GM19043 (cell line): Measurements from ENCODE around the gene SNRPD3.
"Not testable (repeated sequence)": the region's sequence is repeated elsewhere in the genome, so short reads cannot be mapped to it uniquely, and the experiment has no call there.

Experiments used
- ATAC-seq: cut with Tn5 transposase; IDR thresholded peaks from one replicate; pipeline ENCODE4 v1.9.1; 2021; ENCODE audit warnings: low read depth; ENCODE audit not compliant: unreplicated experiment

SNRPD3 gene

GRCh38 chr22:24589518-24590030 lies 33.8 kb downstream of the SNRPD3 start:
- no peak for ATAC-seq

GRCh38 chr22:24590596-24591173 lies 34.9 kb downstream of the SNRPD3 start:
- ATAC-seq, result no peak

DNA sequence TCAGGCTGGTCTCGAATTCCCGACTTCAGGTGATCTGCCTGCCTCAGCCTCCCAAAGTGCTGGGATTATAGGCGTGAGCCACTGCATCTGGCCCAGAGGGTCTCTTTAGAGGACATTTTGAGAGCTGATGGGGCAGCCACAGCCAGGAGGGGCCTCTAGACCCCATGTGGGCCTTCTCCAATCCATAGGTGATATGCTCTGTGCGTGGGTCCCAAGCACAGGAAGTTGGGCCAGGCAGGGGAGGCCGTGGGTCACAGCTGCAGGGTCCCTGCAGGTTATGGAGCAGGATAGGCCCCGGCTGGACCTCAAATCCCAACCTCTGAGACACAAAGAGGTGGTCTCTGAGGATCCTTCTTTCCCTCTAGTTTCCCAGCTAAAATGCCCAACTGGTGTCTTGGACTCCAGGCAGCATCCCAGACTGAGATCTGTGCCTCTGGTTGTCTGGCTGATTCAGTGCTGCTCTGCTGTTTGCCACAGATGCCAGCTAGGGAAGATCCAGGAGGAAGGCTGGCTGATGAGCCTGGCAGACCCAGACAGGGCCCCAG lies 35.6 kb downstream of the SNRPD3 start:
- ATAC-seq, result no peak

DNA sequence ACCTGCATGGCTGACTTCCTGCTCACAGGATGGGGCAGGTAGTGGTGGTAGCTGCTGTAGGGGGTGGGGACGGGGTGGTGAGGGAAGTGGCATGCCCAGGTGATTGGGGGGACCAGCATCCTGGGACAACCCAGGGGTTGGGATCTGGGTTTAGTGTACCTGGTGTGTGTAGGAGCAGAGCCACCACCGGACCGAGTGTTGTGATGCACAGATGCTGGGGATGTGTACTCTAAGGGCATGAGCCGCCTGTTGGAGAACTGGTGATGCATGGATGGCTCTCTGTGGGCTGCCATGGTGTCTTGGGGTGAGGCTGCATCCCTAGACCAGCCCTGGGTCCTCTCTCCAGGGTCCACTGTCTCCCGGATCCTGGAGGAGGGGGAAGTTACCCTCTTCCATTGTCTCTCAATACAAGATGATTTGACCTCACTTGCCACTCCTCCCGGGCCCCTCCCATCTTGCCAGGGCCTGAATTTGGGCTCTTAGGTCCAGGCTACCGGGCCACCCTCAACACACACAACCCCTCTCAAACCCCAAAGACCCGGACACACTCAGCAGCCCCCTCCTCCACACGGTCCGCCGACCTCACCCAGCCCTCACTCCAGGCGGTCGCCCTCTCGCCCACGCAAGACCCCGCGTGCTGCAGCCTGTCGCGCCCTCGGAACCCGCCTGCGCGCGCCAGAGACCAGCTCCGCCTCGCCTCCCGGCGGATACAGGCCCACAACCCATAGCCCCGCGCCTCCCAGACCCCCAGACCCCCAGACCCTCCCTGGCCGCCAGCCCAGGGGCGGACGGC lies 36.5 kb downstream of the SNRPD3 start:
- ATAC-seq, result no peak

- no peak for ATAC-seq
These were observed 37.2 kb downstream of the SNRPD3 start, which contains the start of gene LRRC75B for GRCh38 chr22:24592851-24593558. Gene LRRC75B, minus strand, starts transcription at chr22:24593073. Its CDS starts 34 bp downstream, at chr22:24593039.

- ATAC-seq, result not testable (repeated sequence)
These were observed 37.7 kb downstream of the SNRPD3 start for GRCh38 chr22:24593559-24593835.

DNA sequence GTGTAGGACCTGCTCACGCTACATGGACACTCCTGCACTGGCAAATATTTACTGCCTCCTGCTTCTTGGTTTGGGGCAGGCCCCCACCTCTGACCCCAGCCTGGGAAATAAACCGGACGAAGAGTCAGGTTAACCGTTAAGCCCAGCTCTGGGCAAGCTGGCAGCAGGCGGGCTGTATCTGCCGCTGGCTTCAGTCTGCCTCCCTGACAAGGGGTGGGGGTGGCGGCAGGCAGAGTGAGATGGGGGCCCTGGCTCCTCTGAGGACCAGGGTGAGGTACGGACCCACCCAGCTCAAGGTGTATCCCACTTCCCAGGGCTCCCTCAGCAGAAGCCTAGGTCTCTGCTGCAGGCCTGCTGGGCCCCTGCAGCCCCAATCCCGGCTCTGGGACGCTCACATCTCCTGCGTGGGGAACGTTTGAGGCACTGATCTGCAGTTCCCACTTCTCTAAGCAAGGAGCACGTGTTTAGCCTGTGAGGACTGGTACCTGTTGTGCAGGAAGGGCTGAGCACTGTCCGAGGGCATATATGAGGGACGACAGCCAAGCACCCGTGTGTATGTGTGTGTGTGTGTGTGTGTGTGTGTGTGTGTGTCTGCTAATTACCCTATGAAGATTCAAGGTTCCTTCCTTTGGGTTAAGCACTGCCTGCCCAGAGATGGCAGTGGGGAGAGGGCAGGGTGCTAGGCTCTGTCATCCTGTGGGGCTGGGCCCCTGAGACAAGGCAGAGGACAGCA lies 38.2 kb downstream of the SNRPD3 start:
- no peak for ATAC-seq

DNA sequence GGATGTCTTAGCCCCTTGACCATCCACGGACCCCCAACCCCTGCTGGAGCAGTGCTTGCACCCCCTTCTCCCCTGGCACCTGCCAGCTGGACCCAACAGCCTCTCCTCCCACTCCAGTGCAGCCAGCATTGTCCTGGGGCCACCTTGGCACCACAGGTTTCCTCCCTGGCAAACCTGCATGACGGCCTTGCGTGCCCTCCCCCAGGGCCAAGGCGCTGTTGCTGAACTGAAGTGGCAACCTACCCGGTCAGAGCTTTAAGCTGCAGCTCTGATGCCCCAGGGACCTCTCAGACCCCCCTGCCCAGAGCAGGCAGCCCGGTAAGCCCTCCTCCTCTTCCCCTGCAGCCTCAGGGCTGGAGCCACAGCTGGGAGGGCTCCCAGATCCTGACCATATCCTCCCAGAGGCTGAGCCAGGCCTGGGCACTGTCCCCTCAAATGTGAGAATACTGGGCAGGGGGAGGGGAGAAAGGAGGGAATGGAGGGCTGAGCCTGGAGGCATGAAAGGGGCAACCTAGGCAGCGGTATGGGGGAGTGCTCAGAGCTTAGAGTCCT lies 38.8 kb downstream of the SNRPD3 start:
- ATAC-seq, result no peak

GRCh38 chr22:24595228-24595627 lies 39.4 kb downstream of the SNRPD3 start:
- ATAC-seq, result no peak

- no peak for ATAC-seq
These were observed 40.1 kb downstream of the SNRPD3 start for GRCh38 chr22:24595863-24596262.

GRCh38 chr22:24597076-24597475 lies 41.3 kb downstream of the SNRPD3 start:
- ATAC-seq, result not testable (repeated sequence)

DNA sequence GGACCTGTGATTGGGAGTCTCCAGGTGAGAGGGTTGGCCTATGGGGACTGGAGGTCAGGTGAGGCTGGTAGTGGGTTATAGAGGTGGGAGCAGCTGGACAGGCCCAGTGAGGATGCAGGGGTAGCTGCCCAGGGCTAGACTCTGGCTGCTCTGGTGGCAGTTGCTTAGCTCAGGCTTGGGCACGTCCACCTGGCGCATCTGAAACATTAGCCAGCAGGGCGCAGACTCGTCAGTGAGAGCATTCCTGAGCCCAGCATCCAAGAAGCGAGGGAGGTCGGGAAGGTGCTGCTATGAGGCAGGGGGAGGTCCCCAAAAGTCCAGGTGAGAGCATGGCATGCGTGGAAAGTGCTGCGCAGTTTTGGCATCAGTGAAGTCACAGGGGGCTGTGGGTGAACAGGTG lies 43.7 kb downstream of the SNRPD3 start:
- ATAC-seq, result no peak

DNA sequence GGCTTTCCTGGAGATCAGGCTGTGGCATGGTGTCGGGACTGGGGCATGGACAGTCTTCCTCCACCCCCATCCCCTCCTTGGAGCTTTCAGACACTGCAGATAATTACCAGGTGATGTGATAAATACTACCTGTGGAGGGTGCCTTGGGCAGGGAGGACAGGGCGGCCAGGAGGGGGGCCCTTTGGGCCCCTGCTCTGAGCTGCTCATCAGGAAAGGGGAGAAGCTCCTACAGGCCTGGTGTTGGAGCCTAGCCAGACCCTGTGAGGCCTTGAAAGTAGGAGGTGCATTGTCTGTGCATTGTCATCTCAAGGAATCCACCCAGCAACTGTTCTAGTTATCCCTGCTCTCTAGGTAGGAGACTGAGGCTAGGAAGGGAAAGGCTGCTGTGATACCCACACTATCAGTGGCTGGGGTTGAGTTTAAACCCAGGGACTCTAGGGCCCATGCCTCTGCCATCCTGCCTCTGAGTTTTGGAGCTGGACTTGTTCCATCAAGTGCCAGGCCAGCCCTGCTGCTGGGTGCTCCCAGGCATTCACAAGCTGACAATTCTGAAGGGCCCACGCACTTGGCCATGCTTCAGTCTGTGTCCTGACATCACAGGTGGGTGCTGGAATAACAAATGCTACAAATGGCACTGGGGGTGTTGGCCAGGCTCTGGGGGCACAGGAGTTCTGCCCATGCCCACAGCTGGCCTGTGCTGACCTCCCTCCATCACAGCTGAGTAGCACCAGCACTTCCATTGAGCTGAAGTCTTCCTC lies 44.3 kb downstream of the SNRPD3 start:
- ATAC-seq, result not testable (repeated sequence)

DNA sequence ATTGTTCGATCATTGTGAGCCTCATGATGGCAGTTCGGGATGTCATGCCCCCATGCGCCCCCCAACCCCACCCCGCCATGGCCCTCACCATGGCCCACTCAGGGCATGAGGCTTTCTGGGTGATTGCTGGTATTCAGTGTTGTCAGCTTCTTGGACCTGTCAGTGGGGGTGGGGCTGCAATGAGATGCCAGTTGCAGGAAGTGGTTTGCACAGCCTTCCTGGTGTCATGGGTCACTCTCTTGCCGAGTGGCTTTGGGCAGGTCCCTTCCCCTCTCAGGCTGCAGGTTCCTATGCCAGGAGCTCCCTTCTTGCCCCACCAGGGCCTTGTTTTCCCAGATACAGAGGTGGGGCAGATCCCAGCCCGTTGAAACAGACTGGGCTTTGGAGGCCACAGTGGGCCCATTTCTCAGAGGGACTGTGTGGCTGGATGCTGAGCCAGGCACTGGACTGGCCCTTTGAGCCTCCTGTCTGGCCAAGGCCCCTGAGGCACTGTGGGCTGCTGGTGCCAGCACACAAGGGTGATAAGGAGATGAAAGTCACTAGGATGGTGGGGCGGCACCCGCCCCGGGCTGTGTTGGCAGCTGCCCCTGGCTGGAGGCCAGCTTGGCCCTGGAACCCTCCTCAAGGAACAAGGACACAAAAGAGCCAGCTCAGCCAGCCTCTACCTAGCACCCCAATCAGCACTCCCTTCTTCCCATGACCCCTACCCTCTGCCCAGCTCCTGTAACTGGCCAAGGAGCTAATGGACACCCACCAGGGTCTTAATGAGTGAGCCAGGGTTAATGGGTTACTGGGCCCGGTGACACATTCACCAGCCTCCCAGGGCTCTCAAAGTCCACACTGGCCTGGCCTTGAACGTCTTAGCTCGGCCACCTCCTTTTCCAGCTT lies 45.7 kb downstream of the SNRPD3 start:
- no peak for ATAC-seq

DNA sequence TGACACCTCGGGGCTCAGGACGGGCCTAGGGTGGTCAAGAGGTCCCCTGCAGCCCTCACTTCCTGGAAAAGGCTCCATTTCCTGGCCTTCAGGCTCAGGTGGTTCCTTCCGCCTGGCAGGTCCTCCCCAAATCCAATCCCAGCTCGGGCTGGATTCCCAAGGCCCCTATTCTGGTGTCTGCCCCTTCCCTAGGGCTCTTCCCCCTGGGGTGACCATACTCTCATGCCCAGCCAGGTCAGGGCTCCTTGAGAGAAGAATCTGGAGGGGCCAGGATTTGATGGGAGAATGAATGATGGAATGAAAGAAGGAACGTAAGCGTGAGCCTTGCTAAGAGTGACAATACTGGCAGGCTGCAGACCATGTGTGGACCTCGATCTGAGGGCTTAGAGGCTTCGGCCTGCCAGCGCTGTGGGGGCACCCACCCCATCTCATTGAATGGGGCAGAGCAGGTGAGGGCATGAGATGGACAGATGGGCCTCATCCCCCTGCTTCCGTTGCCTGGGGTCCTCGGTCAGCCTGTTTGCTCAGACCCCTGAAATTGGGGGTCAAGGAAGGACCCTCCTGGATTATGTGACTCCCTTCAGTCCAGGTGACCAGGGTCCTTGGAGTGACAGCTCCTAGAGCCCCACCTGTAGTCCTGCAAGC lies 46.4 kb downstream of the SNRPD3 start:
- not testable (repeated sequence) for ATAC-seq

DNA sequence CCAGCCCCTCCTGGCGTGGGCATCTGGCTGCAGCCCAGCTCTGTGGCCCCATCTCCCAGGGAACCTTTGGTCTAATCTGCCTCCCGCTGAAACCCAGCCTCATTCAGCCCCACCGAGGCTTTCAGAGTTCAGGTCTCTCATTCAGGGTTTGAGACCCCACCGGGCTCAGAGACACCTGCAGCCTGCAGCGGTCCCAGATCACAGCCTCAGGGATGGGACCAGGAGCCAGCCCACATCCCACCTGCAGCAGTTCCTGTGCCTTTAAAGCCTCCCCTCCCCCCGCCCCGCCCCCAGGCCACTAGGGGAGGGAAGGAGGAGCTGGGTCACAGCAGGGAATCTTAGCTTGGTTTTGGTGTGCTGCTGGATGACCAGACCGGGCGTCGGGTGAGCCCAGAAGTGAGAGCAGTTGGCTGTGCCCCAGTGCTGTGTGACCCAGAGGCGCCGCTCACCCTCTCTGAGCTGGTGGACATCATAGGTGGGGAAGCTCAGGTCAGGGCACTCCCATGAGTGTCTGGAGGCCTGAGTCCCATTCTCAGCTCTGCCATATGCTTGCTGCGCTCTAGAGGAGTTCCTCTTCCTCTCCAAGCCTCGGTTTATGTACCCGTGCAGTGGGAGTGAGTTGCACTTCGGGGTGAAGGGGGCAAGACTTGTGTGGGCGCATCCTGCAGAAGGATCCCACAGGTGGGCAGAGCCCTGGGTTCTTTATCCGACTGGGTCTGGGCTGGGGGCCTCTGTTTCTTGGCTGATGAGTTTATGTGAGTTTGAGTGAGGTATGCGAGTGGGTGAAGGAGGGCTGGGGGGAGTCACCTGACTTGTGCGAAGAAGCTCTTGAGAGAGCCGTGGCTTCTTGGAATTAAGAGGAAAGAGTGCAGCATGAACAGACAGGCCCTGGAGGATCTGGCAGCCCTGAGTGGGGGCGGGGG lies 47.3 kb downstream of the SNRPD3 start, which contains the start of gene GGT1:
Gene GGT1 (plus strand): TSS at position 347 of the 923 bp plus-strand sequence. CDS start 7,889 bp downstream, outside the sequence.
- ATAC-seq, result not testable (repeated sequence)
